H1 (cell line): ENCODE measurements around the gene ADAMTS9. TPM values are rescaled to one million over a fixed set of nuclear protein-coding genes. Genes with fewer than 3 reads are reported as not detected.

Experiments
- BRCA1 ChIP-seq: IDR thresholded peaks from 2 replicates; pipeline ENCODE4 v1.6.1; 2012; ENCODE audit warnings: low read depth, low read length, improper control_type of control experiment
- CBX5 ChIP-seq: fragments of 300-800, 300-1000 bp; sonication (generic); IDR thresholded peaks from 2 replicates; pipeline ENCODE4 v1.7.1; 2016; ENCODE audit warnings: antibody characterized with exemption, low read length, low read depth
- EZH2 ChIP-seq: fragments of 200-600 bp; sonication (generic); IDR thresholded peaks from 2 replicates; pipeline ENCODE4 v1.7.1; 2012; ENCODE audit warnings: low read depth, mild to moderate bottlenecking, moderate library complexity, low read length, inconsistent platforms; ENCODE audit not compliant: severe bottlenecking
- HDAC2 ChIP-seq, 2 experiments: fragments of 300-600 bp in 1 of 2; sonication (generic) in 1 of 2; IDR thresholded peaks; 2 replicates each; pipeline ENCODE4 v1.6.1; 2011 to 2012; ENCODE audit warnings: low read depth in 2 of 2, low read length in 2 of 2, mild to moderate bottlenecking in 2 of 2, moderate library complexity in 2 of 2, borderline replicate concordance in 1 of 2, inconsistent platforms in 1 of 2
- POU5F1 ChIP-seq: IDR thresholded peaks from 2 replicates; pipeline ENCODE4 v1.6.1; 2011; ENCODE audit warnings: low read depth, mild to moderate bottlenecking, low read length, moderate library complexity
- SIX5 ChIP-seq: IDR thresholded peaks from 2 replicates; pipeline ENCODE4 v1.6.1; 2011; ENCODE audit warnings: mild to moderate bottlenecking, low read depth, low read length
- SP2 ChIP-seq: IDR thresholded peaks from 2 replicates; pipeline ENCODE4 v1.6.1; 2012; ENCODE audit warnings: mild to moderate bottlenecking, low read length, inconsistent platforms
- polyA plus RNA-seq, 7 experiments: library from polyadenylated mRNA; depleted of rRNA in 3 of 7; stranded (reverse) in 5 of 7; unstranded in 2 of 7; fragments of >200 nt in 5 of 7; fragments of 200-250 nt in 2 of 7; gene quantifications; 1 replicate in 5 of 7; 2 replicates in 1 of 7; 4 replicates in 1 of 7; pipeline versions ENCODE4 v1.2.1 to v1.2.3, GENCODE V29; 2011 to 2013; ENCODE audit warnings: missing spikeins in 2 of 7, mixed read lengths in 2 of 7
- total RNA-seq: library from RNA; stranded (reverse); fragmentation: NEBNext Ultra II Directional; extraction: Animal tissue kit (Norgen Biotek cat#: 25700); gene quantifications from 2 replicates; pipeline ENCODE4 v1.2.1, GENCODE V29; 2021
- TF ChIP-seq, protein P1 (sequence below): fragments of 300-600 bp; sonication (generic); IDR thresholded peaks from 2 replicates; pipeline ENCODE4 v1.7.1; 2012; ENCODE audit warnings: low read length, moderate library complexity, mild to moderate bottlenecking, inconsistent platforms; ENCODE audit not compliant: insufficient replicate concordance
- TF ChIP-seq, protein P2 (sequence below): IDR thresholded peaks from 2 replicates; pipeline ENCODE4 v1.6.1; 2012; ENCODE audit warnings: inconsistent platforms
- TF ChIP-seq, protein P3 (sequence below): IDR thresholded peaks from 2 replicates; pipeline ENCODE4 v1.6.1; 2011; ENCODE audit warnings: low read depth, mild to moderate bottlenecking, low read length; ENCODE audit not compliant: insufficient read depth

Gene ADAMTS9
- total and polyA plus RNA-seq, 2 of the 8 experiments (the other 6 are each of a cell fraction or from before 2014, with no cell fraction given): 0.20 to 0.41 TPM

GRCh38 chr3:64607032-64607551 lies 80.7 kb downstream of the ADAMTS9 start (continued):
- TF ChIP-seq, protein P1, sequence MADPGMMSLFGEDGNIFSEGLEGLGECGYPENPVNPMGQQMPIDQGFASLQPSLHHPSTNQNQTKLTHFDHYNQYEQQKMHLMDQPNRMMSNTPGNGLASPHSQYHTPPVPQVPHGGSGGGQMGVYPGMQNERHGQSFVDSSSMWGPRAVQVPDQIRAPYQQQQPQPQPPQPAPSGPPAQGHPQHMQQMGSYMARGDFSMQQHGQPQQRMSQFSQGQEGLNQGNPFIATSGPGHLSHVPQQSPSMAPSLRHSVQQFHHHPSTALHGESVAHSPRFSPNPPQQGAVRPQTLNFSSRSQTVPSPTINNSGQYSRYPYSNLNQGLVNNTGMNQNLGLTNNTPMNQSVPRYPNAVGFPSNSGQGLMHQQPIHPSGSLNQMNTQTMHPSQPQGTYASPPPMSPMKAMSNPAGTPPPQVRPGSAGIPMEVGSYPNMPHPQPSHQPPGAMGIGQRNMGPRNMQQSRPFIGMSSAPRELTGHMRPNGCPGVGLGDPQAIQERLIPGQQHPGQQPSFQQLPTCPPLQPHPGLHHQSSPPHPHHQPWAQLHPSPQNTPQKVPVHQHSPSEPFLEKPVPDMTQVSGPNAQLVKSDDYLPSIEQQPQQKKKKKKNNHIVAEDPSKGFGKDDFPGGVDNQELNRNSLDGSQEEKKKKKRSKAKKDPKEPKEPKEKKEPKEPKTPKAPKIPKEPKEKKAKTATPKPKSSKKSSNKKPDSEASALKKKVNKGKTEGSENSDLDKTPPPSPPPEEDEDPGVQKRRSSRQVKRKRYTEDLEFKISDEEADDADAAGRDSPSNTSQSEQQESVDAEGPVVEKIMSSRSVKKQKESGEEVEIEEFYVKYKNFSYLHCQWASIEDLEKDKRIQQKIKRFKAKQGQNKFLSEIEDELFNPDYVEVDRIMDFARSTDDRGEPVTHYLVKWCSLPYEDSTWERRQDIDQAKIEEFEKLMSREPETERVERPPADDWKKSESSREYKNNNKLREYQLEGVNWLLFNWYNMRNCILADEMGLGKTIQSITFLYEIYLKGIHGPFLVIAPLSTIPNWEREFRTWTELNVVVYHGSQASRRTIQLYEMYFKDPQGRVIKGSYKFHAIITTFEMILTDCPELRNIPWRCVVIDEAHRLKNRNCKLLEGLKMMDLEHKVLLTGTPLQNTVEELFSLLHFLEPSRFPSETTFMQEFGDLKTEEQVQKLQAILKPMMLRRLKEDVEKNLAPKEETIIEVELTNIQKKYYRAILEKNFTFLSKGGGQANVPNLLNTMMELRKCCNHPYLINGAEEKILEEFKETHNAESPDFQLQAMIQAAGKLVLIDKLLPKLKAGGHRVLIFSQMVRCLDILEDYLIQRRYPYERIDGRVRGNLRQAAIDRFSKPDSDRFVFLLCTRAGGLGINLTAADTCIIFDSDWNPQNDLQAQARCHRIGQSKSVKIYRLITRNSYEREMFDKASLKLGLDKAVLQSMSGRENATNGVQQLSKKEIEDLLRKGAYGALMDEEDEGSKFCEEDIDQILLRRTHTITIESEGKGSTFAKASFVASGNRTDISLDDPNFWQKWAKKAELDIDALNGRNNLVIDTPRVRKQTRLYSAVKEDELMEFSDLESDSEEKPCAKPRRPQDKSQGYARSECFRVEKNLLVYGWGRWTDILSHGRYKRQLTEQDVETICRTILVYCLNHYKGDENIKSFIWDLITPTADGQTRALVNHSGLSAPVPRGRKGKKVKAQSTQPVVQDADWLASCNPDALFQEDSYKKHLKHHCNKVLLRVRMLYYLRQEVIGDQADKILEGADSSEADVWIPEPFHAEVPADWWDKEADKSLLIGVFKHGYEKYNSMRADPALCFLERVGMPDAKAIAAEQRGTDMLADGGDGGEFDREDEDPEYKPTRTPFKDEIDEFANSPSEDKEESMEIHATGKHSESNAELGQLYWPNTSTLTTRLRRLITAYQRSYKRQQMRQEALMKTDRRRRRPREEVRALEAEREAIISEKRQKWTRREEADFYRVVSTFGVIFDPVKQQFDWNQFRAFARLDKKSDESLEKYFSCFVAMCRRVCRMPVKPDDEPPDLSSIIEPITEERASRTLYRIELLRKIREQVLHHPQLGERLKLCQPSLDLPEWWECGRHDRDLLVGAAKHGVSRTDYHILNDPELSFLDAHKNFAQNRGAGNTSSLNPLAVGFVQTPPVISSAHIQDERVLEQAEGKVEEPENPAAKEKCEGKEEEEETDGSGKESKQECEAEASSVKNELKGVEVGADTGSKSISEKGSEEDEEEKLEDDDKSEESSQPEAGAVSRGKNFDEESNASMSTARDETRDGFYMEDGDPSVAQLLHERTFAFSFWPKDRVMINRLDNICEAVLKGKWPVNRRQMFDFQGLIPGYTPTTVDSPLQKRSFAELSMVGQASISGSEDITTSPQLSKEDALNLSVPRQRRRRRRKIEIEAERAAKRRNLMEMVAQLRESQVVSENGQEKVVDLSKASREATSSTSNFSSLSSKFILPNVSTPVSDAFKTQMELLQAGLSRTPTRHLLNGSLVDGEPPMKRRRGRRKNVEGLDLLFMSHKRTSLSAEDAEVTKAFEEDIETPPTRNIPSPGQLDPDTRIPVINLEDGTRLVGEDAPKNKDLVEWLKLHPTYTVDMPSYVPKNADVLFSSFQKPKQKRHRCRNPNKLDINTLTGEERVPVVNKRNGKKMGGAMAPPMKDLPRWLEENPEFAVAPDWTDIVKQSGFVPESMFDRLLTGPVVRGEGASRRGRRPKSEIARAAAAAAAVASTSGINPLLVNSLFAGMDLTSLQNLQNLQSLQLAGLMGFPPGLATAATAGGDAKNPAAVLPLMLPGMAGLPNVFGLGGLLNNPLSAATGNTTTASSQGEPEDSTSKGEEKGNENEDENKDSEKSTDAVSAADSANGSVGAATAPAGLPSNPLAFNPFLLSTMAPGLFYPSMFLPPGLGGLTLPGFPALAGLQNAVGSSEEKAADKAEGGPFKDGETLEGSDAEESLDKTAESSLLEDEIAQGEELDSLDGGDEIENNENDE: no peak
- TF ChIP-seq HDAC2 (IDR thresholded peaks at IDR 0.05; ENCODE audit: borderline replicate concordance in 1 of 2, low read depth in 2 of 2, low read length in 2 of 2) (no peak), SIX5 (no peak), SP2 (no peak), EZH2 (no peak), CBX5 (no peak), POU5F1 (no peak), BRCA1 (no peak)
- TF ChIP-seq, protein P2, sequence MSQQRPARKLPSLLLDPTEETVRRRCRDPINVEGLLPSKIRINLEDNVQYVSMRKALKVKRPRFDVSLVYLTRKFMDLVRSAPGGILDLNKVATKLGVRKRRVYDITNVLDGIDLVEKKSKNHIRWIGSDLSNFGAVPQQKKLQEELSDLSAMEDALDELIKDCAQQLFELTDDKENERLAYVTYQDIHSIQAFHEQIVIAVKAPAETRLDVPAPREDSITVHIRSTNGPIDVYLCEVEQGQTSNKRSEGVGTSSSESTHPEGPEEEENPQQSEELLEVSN: no peak
- TF ChIP-seq, protein P3, sequence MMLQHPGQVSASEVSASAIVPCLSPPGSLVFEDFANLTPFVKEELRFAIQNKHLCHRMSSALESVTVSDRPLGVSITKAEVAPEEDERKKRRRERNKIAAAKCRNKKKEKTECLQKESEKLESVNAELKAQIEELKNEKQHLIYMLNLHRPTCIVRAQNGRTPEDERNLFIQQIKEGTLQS: no peak
